Renal cortical epithelial cell (primary cell): ENCODE results near the gene NEK5. TPM values are rescaled to one million over a fixed set of nuclear protein-coding genes. Genes with fewer than 3 reads are reported as not detected.
A peak's percentile ranks its signal among the peaks of the same experiment; 100 is the strongest.
"Not testable (repeated sequence)": the region's sequence is repeated elsewhere in the genome, so short reads cannot be mapped to it uniquely, and the experiment has no call there.

Experiments
- DNase-seq: peaks from one replicate; pipeline ENCODE4 v3.0.0-alpha.2; 2011; ENCODE audit warnings: low read depth
- total RNA-seq: library from RNA; depleted of rRNA; stranded (reverse); fragments of >200 nt; gene quantifications from 2 replicates; pipeline ENCODE4 v1.2.3, GENCODE V29; 2014

NEK5 gene
- total RNA-seq, 1 donor from 2014 or later, result 1.4 TPM

DNA sequence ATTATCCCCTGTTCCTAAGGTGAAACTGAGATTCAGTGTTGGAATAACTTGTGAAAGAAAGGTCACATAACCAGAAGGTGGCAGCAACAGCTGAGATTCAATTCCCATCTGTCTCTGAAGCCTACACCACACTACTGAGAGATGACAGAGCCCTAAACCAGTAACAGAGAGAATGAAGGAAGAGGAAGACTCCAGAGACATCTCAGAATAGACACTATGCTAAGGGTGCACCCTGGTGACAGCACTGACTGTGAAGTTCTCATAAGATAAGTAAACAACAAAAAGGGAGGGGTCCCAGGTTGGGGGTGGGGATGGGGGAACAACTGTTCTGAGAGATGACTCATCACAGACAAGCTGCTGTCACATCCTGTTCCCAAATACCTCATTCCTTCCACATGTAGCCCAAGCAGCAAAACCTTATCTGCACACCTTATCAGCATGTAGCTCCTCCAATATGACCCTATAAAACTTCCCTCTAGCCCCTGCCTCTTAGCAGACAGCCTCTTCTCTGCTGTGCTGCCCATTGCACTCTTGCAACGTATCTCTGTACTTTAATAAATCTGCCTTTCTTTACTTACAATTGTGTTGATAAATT is 57.8 kb downstream of the NEK5 start:
- peak; percentile 22 for DNase-seq

DNA sequence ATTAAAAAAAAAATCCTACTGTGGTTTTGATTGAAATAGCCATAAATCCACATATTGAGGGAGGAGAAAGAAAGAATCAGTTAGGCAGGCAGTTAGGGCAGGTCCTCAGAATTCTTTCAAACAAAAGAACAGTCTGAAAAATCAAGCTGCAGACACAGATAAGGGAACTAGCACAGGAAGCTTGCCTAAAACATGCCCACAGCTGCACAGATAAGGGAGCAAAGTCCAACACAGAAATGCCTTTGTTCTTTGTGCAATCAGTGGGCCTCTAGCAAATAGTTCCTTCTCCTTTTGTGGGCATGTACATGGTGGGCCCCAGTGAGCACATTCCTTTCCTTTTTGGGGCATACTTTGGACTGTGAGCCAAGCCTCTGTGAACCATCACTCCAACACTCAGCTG is 61.6 kb downstream of the NEK5 start:
- DNase-seq, result no peak

DNA sequence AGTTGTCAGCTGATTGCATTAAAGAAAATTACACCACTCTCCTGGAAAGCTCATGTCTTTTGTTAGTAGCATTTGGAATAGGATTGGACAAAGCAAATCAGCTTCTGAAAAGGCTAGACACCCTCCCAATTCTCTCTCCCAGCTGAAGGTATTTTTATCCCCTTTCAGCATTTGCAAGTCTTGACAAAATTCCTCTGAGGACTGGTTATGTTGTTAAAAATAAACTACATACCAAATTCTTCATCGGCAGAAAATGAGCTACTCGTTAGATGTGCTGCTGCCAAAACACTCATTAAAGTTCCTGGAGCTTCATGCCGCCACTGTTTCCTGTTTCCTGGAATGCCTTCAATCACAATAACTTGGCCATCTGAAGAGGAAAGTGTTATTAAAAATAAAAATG is 67.3 kb downstream of the NEK5 start:
- peak; percentile 27 for DNase-seq

DNA sequence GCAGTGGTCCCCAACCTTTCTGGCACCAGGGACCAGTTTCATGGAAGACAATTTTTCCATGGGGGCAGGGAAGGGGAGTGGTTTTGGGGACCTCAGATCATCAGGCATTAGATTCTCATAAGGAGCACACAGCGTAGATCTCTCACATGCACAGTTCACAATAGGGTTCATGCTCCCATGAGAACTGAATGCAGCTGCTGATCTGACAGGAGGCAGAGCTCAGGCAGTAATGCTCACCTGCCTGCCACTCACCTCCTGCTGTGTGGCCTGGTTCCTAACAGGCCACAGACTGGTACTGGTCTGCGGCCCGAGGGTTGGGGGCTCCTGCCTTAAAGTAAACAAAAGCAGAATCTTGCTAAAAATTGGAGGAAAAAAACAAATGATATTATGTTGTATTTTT is 67.8 kb downstream of the NEK5 start:
- DNase-seq, result not testable (repeated sequence)

DNA sequence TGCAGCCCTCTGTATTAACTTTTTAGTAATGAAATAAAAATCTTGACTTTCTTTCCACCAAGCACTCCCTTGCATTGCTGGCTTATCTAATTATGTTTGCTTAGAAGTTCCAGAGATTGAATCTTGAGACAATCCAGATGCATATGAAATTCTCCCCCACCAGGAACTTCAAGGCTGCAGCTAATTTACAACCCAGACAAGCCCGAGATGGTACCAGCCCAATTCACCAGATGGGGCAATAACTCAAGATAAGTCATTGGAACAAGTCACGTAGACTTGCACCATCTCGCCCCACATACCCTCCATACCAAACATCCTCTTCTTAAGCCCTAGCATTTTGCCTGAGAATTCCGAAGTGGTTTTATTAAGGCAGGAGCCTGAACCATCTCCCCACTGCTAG is 75.4 kb downstream of the NEK5 start:
- DNase-seq, result no peak

DNA sequence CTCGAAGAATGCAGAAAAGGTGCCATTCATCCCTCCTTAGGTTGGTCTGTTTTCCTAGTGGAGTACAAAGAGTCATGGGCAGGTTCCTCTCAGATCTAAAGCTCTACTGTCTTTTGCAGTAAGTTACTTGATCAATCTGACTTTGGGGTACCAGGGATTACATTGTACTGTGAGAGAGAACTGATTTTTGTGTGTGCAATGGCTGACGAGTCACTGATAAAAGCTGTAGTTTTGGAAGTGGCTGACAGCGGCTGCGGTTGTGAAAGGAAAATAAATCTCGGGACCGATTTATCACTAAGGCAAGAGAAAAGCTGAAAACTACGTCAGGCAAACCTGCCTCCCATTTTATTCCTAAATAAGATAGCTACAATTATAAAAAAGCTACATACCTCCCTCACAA is 77.5 kb downstream of the NEK5 start:
- no peak for DNase-seq

DNA sequence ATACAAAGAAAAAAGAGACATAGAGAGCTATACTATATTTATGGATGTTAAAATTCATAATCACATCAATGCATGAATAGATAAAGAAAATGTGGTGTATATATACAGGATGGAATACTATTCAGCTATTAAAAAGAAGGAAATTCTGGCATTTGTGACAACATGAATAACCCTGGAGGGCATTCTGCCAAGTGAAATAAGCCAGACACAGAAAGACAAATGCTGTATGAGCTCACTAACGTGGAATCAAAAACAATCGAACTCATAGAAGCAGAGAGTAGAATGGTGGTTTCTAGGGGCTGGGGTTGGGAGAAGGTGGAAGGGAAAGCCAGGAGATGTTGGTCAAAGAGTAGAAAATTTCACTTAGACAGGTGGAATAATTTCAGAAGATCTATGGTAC is 80.4 kb downstream of the NEK5 start:
- DNase-seq, result no peak

DNA sequence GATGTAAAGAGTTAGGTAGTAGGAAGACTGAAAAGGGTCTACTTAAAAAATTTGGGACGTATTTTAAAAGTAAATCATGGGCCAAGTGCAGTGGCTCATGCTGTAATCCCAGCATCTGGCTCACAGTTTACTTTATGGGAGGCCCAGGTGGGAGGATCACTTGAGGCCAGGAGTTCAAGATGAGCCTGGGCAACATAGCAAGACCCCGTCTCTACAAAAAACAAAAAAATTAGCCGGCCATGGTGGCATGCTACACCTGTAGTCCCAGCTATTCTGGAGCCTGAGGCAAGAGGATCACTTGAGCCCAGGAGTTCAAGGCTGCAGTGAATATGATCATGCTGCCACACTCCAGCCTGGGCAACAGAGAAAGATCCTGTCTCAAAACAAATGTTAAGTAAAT is 81.4 kb downstream of the NEK5 start:
- no peak for DNase-seq

DNA sequence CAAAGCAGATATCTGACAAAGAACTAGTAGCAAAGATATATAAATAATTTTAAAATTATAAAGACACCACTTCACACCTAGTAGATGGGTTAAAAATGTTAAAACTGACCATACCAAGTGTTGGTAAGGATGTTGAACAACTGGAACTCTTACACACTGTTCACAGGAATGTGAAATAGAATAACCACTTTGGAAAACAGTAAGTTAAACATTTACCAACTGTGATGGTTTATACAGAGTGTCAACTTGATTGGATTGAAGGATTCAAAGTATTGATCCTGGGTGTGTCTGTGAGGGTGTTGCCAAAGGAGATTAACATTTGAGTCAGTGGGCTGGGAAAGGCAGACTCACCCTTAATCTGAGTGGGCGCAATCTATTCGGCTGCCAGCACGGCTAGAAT is 85.2 kb downstream of the NEK5 start:
- peak; percentile 19 for DNase-seq

DNA sequence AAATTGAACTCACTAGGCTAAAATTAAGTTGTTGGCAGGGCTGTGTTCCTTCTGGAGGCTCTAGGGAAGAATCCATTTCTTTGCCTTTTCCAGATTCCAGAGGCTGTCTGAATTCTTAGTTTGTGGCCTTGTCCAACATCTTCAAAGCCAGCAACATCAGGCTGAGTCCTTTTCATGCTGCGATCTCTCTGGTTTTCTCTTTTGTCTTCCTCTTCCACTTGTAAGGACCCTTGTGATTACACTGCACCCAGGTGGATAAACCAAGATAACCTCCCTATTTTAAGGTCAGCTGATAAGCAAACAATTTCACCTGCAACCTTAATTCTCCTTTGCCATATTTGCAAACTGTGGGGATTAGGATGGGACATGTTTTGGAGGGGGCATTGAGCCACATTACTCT is 92.8 kb downstream of the NEK5 start:
- DNase-seq, result no peak

DNA sequence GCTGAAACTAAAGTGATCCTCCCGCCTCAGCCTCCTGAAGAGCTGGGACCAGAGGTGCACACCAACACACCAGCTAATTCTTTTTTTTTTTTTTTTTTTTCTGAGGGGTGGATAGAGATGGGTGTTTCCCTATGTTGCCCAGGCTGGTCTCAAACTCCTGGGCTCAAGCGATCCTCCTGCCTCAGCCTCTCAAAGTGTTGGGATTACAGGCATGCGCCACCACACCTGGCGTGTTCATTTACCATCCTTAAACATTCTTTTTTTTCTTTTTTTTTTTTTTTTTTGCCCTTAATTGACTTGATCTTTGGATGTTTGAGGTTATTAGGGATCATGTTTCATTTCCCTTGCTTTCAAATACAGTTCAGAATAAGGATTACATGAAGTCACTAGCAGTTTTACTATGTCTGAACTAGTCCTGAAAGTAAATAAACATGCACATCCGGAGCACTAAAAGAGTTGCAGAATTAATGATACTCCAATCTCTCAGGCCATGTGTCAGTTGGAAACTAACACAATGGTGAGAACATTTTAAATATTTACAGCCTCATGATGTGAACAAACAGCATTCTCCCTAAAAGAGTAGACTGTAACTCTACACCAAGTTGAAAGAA is 94.2 kb downstream of the NEK5 start:
- DNase-seq, result peak; percentile 13

DNA sequence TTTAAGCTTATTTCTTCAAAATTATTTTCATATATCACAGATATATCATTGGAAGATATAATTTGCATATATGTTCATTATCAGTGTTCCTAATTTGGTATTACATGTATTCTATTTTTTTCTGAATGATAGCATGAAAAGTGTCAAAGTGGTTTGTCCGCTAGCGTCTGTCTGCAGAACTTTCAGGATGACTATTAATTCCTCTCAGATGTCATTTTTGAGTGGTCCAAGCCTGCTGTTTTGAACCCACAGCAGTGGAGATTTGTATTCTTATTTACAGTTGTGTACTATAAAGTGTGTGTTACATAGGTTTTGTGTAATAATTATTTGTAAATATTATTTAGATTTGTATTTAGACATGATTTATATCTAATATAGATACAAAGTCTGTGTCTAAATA is 95.8 kb downstream of the NEK5 start:
- DNase-seq, result no peak

DNA sequence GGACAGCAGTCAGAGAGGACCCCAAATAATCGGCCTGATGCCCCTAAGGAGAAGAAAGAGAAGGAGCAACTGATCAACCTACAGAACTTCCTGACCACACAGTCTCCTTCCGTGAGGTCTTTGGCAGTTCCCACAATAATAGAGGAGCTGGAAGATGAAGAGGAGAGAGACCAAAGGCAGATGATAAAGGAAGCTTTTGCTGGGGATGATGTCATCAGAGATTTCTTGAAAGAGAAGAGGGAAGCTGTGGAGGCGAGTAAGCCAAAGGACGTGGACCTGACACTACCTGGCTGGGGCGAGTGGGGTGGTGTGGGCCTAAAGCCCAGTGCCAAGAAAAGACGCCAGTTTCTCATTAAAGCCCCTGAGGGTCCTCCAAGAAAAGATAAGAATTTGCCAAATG is 98.5 kb downstream of the NEK5 start:
- DNase-seq, result not testable (repeated sequence)

DNA sequence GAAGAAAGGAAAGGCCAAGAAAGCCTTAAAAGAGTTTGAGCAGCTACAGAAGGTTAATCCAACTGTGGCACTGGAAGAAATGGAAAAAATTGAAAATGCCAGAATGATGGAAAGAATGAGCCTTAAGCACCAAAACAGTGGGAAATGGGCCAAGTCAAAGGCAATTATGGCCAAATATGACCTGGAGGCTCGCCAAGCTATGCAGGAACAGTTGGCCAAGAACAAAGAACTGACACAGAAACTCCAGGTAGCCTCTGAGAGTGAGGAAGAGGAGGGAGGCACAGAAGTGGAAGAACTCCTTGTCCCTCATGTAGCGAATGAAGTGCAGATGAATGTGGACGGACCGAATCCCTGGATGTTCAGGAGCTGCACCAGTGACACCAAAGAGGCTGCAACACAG is 99.3 kb downstream of the NEK5 start:
- no peak for DNase-seq

DNA sequence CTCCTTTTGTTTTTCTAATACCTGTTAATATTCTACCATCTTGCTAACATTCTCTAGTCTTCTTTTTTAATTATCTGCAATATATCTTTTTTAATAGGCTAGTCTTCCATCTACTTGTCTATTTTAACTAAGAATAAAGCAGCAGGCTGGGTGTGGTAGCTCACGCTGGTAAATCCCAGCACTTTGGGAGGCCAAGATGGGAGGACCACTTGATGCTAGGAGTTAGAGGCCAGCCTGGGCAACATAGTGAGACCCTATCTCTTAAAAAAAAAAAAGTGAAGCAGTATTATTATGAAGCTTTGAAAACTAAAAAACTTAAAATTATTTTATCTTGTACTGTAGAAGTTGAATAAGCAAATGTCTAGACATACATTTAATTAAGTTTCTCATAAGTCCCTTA is 101.0 kb downstream of the NEK5 start:
- no peak for DNase-seq

DNA sequence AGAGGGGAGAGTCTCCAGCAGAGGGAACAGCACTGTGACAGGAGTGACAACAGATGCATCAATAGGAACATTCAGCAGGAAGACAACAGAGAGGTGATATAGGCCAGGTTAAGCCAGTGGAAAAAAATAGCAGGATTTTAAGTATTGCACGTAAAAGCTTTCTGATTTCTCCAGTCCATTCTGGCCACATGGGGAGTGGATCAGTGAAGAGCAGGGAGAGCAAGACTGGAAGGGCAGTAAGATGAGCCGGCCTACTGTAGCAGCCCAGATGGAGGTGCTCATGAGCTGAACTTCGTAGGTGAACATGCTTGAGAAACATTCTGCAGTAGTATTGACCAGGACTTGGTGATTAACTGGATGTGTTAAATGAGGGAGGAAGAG is 102.6 kb downstream of the NEK5 start:
- DNase-seq, result no peak

DNA sequence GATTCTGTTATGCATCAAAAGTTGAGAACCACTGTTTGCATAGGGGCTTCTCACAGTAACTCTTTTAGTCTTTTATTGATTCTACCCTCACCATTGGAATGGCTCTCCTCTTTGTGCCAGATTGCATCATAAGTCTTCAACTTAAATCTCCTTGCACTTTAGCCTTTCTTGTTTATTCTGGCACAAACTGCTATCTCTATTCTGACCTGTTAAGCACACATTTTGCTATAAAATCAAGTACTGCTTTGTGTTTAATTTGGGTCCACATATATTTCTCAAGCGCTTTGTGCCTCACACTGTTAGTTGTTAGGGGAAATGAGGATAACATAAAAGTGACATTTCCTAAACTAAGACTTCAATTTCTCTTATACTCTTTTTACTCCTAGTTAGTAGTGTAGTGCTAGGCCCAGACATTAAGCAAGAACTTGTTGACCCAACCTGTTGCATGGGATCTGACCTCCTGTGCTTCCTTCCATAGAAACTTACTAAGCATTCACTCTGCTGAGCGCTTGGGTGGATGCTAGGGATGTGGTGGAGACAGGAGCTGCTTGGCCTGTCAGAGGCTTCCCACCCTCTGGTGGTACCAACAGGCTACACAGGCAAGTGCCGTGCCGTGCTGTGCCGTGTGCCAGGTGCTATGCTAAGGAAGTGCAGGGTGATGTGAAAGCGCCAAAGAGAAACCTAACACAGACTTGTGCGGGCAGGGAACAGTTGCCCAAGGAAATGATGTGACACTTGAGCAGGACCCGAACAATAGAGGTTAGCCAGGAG is 103.2 kb downstream of the NEK5 start:
- DNase-seq, result no peak

DNA sequence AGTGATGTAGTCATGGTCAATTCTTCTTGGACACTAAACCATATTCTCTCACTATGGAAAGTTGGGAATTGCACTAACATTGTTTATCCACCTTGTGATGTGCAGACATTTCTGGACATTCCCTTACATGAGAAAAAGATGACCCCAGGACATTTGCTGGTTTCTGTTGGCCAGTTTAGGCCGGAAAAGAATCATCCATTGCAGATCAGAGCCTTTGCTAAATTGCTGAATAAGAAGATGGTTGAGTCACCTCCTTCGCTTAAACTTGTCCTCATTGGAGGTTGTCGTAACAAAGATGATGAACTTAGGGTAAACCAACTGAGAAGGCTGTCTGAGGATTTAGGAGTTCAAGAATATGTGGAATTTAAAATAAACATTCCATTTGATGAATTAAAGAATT is 104.4 kb downstream of the NEK5 start, which contains the start of gene UTP14C:
UTP14C (plus strand) TSS at position 211 of the 400 bp plus-strand sequence. CDS start 4,114 bp downstream, outside the sequence.
- DNase-seq, result no peak

DNA sequence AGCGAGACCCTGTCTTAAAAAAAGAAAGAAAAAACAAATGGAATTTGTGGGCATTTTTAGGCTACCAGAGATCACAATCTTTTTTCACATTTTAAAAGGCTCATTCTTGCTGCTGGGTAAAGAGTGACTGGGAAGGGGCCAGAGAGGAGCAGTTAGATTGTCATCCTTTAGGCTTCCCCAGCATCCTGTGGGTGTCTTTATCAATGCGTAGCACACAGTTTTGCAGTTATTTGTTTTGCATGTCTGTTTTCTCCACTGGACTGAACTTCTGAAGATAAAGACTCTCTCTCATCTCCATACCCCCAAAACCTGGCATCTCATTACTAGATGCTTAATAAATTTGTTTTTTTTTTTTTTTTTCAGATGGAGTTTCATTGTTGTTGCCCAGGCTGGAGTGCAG is 106.5 kb downstream of the NEK5 start:
- DNase-seq, result no peak

DNA sequence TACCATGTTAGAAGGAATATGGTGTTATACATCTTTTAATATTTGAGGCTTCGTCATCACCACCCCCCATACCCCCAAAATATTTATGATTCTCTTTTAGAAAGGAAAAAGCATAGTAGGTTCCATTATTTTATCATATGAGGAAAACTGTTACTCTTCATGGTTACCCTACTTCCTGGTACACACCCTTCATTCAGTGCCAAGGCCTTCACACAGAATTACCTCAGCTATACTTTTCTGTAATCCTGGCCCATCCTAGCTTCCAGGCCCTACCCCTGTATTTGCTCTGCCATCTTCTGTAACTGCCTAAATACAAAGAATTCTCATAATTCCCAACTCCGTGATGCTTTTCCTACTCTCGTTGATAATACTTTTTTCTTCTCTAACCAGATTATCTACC is 108.7 kb downstream of the NEK5 start:
- DNase-seq, result no peak

DNA sequence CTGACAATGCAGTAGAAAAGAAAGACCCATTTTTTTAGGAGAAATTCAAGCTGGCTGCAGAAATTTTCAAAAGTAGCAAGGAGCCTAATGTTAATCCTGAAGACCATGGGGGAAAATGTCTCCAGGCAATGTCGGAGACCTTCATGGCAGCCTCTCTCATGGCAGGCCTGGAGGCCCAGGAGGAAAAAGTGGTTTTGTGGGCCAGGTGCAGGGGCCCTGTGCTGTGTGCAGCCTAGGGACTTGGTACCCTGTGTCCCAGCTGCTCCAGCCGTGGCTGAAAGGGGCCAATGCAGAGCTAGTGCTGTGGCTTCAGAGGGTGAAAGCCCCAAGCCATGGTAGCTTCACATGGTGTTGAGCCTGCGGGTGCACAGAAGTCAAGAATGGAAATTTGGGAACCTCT is 112.6 kb downstream of the NEK5 start:
- no peak for DNase-seq

DNA sequence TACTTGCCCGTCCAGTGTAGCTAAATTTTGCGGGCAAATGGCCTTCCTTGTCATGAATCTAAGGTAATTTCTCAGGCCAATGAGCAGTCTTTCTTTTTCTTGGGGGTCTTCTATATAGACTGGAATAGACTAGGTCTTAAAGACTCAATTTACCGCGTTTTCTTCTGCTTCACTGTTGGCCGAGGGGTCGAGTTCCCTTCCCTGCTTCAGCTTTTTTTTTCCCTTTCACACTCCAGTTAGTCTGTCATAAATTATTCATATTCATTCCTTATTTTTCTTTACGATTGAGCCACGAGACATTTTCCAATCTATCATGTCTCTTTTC is 116.4 kb downstream of the NEK5 start:
- no peak for DNase-seq
